ENCODE data around the gene COL5A2.

Gene COL5A2

DNA sequence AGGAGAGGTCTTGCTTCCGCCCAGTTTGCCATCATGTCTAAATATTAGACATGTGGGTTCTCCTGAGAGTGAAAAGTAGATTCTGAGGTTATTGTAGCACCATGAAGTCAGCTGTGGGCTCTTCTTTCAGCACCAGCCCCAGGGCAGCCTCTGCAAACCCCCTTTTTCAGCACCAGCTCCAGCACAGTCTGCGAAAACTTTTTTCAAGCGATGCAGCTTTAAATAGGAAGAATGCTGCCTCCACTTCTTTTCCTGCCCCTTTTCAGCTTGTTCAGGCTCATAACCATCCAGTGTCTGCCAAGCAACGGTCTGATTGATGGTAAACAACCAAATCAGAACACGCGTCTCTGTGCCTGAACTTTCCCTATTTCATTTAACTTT is at the start of gene COL5A2:
Gene COL5A2, minus strand, starts transcription at position 192 of the 381 bp plus-strand sequence. Its CDS starts 157 bp downstream, at position 35.
- DNase-seq, result no peak

DNA sequence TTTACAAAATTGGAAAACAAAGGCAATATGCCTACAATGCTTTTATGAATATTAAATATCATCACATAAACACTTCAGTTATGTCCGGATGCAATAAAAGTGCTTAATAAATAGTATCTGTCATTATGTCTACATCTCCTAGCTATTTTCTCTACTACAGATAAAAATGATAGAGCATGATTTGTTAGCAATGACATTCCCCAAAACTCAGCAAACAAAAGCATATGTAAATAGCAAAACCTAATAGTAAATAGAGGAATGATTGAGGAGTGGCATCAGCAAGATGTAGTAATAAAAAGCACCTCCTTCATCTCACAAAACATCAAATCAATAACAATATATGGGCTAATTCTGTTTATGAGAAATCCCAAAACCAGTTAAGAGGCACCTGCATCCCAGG is 46.5 kb upstream of the COL5A2 start:
- no peak for DNase-seq

DNA sequence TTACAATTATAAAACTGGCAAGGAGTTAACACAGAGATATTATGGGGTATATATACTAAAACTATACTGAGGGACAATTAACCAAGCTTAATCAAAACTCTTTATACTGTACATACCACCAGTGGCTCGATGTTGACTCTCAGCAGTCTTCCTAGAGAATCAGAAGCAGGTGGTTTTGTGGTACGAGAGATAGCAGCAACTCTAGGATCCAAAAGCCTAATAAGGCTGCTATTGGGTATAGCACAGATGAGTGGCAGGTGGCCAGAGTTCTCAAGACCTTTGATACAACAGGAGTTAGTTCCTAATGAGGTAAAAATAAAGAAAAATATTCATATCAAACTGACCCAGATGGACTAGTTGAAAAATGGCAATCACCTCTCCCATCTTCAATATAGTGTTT is 45.5 kb upstream of the COL5A2 start:
- DNase-seq, result no peak

DNA sequence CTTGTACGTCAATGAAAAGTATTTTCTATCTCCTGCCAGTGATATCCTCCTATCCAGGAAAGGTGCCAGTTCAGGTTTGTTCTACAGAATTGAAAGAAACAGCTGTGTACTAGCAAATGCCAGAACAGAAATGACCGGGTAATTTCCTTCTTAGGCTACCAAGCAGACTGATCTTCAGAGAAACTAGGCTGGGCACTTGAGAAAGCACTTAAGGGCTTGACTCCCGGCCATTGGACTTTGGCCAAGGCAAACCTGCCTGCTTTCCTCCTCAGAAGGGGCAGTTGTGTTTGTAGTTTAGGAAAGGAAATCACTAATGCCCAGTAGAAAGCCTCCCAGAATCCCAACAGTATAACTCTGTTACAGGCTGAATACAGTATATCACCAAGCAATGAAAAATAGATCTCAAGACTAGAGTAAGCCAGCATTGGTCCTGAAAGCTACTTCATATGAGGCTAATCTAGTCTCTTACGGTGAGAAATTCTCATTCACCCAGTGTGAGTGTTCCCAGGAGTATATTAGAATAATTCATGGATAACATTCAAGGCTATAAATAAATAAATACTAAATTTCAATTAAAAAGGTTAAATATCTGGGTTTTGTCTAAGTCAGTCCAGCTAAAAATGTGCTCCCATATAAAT is 43.0 kb upstream of the COL5A2 start:
- no peak for DNase-seq

DNA sequence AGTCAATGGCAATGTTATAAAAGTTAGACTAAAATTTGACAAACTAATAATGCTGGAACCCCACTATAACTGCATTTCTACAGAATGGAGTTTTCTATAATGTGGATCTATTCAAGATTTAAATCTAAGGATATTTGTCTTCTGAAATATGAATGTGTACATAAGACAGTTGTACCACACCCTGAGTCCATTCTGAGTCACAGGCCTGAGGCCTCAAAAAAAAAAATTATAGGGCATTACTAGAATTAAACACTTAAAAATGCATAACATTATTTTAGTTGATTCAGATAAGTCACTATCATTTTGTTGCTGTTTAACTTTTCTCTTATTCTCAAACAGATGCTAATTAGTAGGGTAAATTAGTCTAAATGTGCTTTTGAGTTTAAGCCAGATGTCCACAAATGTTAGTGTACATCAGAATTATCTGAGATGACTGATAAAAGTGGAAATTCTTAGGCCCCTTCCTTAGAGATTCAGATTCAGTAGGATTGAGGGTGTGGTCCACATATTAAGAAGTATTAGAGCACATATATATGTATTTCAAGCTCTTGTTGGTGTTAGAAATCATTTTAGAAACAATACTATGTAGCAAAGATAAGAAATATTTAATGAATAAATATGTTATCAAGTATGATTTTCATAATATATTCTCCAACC is 42.4 kb upstream of the COL5A2 start:
- DNase-seq, result no peak

DNA sequence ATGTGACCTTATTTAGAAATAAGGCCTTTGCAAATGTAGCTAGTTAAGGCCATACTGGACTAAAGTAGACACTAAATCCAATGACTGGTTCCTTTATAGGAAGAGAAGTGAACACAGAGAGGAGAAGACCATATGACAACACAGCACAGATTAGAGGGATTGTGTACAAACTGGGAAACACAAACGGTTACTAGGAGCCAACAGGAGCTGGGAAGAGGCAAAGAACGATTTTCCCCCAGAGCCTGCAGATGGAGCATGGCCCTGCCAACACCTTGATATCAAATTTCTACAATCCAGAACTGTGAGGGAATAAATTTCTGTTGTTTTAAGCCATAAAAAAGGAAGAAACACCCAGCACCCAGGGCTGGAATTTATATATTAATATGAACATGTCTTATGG is 38.7 kb upstream of the COL5A2 start:
- DNase-seq, result no peak

DNA sequence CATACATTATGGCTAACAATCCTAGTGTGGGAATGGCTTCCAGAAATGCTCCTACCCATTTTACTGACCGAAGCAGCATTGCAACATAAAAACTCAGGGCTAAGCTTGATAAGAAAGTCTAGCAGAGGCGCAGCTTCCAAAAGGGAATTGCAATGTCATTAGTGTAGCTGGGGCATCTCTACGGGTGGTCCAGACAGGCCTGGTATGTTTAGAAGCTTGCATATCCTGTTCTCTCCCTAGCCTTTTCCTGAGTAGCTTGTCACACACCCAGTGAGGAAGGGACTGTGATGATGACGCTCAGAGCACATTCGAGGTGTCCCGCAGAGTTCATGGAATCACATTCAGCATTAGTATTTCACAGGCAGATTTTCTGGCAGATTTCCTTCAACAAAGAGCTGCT is 38.0 kb upstream of the COL5A2 start:
- no peak for DNase-seq

DNA sequence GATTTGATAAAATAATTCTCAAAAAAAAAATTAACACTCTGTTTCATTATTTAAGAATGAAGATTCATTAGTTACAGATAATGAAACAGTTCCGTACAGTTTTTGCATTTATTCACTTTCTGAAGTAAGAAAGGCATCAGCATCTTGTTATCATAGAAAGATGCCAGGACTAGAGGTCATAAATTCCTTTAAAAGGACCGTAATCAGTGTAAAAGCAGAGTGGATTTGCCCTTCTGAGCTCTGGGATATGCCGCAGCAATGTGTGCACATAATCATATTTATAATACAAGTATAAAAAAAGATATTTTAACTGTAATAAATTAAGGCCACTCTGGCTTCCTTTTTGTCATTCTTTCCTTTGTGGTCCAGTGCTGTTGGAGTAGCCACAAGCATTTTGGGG is 37.5 kb upstream of the COL5A2 start:
- DNase-seq, result no peak

DNA sequence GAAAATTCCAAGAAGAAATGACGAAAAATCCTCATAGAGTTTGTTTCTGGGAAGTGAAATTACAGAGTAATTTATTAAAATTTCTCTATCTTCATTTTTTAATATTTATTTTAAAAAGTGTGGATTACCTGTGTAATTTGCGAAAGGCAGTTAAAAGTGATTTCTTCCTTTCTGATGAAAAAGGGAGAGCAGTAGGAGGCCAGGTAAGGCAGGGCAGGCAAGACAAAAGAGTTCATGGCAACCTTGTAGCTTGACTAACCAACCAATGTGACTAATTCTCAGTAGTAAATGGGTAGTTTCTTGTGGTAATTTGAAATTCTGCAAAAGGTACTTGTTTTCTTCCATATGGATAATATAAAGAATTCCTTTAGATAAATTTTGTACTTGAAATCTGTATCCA is 34.9 kb upstream of the COL5A2 start:
- DNase-seq, result no peak

DNA sequence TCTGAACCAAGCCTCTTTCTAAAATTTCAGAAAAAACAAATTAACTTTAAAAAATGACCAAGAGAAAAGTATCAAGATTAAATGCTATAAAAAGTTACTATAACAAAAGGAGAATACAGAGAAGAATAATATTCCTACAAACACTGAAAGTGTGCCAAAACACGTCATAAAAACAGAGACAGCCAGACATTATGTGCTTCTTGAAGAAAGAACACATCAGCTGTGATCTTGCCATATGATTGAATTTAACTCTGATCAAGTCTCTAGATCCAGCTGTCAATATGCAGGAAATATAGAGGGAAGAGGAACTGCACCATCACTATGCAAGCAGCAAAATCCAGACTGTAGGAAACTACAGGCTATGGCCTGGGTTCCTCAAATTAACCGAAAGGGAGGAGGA is 33.7 kb upstream of the COL5A2 start:
- DNase-seq, result no peak

DNA sequence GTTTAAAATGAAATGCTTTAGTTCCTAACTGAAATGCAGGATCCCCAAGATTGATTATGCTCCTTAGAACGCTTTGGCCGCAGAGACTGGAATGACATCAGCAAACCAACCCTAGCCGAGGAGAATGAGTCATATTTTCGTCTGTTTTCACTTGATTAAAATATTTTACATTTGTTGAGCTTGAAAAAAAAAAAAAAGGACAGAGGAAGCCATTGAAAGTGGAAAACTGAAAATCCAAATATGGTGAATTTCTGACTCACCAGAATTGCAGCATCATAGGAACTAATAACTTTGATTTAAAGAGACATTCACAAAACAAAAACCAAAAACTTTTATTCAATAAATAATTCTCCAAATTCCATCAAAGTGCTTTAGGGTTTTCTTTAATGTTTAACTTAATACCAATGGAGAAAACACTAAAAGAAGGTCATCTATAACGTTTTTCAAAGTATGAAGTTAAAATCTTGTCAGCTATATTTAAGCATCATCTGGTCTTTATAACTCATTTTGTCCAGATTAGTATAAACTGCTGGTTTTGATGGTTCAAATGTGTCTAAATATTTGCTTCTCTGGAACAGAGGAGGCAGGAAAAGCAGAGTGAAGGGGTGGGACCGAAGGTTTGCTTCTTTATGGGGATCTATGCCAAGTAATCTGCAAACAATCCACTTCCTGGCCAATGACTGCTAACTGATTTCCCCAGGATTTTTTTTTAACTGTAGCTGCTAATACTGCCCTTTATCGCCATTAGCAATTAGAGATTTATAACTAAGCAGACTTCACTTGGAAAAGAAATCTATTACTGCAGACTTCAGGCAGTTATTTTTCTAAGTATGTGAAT is 30.9 kb upstream of the COL5A2 start:
- no peak for DNase-seq

DNA sequence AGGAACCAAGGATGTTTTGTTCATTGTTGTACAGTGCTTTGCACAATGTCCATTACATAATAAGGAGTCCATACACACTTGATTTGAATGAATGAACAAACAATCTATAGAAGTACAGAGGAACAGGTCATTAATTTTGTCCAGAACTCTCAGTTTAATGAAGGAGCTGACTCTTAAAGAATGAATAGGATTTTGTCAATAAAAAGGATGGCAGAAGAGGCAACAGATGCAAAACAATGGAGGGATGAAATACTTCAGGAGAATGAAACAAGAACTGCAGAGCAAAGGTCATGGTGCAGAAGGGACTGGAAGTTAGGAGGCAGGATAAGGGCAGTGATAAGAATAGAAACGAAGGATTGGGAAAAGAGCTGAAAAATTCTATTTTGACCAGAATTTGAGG is 28.7 kb upstream of the COL5A2 start:
- DNase-seq, result no peak

DNA sequence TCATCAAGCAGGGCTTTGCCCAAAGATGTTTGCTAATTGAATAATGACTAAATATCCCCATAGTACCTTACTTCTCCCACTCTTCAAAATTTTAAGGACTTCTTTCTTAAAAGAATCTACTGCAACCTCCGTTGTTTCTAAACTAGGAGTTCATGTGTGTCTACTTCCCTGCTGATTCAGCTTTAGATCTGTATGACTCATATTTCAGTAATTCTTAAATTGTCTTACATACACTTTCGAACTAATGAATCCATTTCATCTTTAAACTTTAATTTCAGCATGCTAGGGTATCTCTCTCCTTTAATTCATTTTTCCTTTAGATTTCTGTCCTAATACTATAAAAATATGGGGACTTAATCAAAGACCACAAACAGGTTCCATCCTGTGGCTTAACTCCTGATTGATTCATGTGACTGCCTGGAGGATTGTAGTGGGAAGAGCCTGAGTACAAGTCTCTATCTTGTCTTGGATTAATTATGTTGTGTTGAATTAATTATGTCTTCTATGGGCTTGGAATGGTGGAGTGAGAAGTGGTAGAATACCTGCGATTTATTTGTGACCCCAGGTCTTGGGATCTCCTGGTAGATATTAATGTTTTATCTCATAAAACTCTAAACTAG is 24.9 kb upstream of the COL5A2 start:
- DNase-seq, result no peak

DNA sequence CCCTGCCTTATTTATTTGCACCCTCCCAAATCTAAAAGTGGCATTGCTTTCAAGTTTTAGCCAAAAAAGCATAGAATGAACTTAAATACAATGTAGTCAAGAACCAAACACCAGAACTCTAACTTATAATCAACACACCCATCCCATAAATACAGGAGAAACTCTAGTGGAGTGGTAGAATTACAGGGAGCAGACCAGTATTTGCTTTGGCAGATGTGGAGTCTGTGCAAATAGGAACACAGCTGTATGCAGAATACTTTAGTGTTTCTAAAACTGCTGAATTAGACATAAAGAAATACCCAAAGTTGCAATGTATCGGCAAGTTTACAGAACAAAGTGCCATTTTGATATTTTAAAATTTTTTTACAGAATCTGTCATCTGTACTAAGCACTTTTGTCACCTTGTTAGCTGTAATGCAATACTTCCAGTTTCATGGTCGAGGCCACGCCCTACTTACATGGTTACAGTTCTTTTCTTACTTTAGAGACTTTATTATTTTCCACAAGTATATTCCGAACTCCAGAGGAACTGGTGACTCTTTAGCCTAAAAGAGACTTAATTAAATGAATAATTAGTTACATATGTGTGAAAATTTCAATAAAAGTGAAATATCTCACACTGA is 23.7 kb upstream of the COL5A2 start:
- DNase-seq, result no peak

DNA sequence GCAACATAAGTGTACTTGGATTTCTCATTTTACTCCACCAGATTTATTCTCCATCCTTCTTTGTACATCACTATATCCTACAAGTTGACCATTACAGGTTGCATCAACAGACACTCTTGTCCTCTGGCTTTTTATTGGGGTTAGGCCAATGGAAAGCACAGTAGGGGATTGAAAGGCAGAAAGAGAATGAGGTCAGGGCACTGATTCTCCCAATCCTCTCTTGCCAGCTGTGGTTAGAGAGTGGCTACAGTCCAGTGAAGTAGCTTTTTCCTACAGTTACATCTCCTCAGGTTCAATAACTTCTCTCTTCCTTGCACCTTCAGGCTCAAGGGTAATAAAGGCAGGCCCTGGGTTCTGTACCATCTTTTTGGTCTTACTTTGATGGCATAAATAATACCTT is 20.2 kb upstream of the COL5A2 start:
- DNase-seq, result no peak

DNA sequence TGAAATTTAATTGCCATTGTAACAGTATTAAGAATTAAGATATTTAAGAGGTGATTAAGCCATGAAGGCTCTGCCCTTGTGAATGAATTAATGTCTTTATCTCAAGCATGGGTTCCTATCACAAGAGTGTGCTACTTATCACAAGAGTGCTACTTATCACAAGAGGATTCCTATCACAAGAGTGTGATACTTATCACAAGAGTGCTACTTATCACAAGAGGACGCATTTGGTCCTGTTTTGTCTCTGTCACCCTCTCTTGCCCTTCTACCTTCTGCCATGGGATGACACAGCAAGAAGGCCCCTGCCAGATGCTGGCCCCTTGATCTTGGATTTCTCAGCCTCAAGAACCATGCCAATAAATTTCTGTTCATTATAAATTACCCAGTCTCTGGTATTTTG is 13.2 kb upstream of the COL5A2 start:
- DNase-seq, result no peak

DNA sequence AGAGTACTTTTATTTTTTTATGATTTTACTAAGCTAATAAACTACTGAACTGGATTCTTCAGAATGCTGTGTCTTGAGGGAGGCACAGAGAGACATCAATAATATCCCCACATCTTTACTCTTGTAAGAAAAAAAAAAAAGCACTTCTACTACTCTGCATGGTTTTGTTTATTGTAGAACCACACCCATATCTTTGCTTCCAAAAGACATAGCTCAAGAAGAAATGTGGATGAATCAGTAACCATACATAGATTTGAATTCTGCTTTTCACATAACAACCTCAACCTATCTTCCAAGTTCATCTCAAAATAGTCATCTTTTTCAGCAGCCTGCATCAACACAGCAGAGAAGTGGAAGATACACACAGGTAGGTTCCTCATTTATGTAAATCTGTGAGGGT is 12.2 kb upstream of the COL5A2 start:
- no peak for DNase-seq

DNA sequence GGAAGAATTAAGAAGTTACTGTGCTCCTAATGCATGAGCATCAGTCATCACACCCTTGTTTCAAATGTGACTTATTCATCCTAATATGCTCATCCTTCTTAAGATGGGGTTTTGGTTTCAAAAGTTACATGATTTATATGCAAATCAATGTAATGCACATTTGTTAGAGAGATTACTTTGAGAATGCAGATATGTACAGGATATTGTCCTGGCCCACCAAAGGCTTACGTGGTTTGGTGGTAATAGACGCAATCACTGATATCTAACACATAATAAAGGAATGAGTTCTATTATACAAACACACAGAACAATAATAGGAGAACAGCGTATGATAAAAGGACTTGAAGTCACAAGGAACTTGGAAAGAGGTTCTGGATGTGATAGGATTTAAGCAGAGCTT is 11.1 kb upstream of the COL5A2 start:
- no peak for DNase-seq

DNA sequence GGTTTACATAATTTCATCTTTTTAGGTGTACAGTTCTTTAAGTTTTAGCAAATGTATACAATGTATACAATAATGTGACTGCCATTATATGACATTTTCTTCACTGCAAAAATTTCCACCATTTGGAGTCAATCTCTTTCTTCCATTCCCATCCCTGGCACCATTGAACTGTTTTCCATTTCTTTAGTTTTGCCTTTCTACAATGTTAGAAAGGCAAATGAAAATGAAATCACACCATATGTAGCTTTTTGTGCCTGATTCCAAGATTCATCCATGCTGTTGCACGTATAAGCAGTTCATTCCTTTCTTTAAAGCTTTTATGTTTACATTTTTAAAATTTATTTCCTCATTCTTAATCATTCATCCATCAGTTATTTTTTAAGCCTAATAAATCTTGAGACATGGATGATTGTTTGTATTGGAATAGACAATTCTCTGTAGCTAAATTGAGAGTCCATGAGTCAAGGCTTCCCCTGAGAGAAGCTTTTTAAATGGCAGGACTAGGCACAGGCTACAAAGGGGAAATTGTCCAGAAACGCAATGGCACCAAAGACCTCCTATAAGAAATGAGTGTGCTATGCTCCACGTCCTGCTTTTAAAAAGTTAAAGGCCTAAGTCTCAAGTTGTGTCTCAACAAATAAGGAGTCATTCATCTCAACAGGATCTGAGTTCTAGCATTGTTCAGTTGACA is 8.7 kb upstream of the COL5A2 start:
- no peak for DNase-seq

DNA sequence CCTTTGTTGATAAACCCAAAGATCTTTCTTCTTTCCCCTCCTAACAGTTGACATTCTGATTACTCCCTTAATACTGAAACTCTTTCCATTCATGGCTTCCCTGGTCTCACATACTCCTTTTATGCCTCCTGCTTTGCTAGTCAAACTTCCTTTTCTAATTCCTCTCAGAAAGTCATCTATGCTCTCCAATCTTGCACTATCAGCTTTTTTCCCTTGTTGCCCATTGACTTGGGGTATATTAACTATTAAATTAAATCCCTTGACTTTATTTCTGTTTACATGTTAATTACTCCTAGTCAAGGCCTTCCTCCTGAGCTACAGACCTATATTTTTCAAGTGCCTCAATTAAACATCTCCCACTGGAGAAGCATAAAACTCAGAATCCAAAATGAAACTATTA is 3.6 kb upstream of the COL5A2 start:
- no peak for DNase-seq

DNA sequence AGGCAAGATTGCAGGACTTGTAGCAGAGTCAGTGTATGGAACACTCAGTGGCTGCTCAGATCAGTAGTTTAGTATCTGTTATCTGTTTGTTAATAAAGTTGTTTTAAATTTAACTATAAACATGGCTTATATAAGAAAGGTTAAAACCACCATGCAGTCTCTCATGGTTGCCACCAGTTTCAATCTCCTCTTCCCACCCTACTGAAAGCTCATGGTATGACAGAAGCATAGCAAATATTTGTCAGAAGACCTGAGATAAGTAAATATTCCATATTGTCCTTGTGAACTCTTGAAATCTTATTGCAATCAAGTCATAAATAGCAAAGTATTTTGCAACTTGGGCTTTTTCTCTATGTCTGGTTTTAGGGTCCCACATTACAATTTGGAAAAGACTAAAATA is 2.1 kb upstream of the COL5A2 start:
- no peak for DNase-seq

DNA sequence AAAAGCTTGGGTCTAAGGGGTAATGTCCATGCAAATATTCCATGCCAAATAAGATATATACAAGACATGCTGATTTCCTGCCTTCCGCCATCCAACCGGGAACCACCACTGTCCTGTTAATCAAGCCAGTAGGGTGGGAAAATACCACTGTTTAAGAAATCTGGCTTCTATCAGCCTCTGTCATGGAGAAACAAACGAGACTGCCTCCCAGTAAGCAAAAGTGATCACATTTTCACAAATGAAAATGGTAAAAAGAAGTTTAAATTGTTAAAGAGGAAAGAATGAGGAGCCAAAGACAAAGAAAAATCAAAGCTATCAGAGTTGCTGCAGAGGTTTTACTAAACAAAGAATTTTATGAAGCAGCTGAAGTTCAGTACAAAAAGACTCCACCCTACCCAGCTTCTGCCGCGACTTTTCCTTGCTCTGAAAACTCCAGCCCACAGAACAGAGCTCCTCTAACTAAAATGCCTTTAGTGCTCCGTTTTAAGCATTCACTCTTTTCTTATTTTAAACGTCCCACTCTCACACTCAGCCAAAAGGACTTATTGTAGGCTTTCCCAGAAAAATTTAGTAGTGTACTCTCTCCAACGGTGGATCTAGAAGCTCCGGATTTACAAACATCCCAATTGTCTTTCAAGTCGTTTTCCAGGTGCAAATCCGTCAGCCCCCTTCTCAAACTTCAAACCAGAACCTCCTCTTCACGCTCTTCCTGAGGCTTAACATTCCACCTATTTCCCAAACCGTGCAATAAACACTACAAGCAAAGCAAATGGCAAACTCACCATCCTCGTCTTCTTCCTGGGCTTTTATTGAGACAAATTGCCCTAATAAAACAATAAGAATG is 613 bp downstream of the COL5A2 start:
- DNase-seq, result no peak

Measured in inflammatory macrophage treated with lipopolysaccharide for 1 hour (primary cell).